HG02943 (cell line): ENCODE results near the gene CFAP46.
"Not testable (repeated sequence)": the region's sequence is repeated elsewhere in the genome, so short reads cannot be mapped to it uniquely, and the experiment has no call there.

Experiments
- ATAC-seq: cut with Tn5 transposase; IDR thresholded peaks from one replicate; pipeline ENCODE4 v1.9.1; 2021; ENCODE audit warnings: mild to moderate bottlenecking, low read depth, moderate library complexity; ENCODE audit not compliant: unreplicated experiment

Gene CFAP46

GRCh38 chr10:132850896-132851295 lies 91.5 kb downstream of the CFAP46 start:
- no peak for ATAC-seq

- no peak for ATAC-seq
Observed at GRCh38 chr10:132850246-132850645, 92.1 kb downstream of the CFAP46 start.

GRCh38 chr10:132849546-132850031 lies 92.8 kb downstream of the CFAP46 start:
- no peak for ATAC-seq

DNA sequence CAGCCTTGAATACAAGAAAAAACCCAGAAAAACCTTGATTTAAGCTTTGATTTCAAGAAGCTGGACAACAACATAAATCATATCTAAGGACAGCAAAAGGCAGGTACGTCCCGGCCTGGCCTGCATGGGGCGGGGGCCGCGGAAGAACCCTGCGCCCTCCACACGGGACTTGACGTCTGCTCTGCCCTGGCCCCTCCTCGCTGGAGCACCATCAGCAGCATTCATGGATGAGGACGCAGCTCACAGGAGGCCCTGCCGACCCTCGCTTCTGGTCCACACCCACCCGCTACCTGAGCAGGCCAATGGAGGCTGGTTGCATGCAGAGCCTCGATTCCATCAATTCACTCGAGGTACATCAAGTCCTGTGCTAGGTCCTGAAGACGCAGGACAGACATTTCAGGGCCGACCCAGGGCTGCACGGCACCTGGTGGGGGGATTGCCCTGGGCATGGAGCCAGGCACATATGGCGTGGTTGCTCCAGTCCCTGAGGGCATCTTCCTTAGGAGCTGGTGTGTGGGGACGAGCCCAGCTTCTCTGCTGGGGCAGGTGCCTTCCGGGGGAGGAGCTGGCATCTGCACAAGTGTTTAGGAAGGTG lies 93.3 kb downstream of the CFAP46 start:
- no peak for ATAC-seq

DNA sequence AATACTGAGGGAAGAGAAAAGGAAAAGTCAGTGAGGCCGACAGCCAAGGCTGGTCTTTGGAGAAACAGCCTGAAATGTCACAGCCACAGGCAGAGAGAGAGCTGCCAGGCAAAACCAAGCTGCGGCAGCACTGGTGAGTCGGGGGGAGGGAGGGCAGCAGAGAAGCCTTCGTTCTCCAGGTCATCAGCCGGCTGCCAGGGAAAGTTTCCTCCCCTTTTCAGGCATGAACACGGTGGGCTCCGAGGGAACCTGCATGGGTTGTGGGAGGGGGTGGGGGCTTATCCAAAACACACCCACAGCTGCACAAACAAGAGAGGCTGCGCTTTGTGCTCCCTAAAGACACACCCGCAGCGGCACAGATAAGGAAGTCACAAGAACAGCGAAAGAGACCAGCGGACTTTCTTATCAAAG lies 94.1 kb downstream of the CFAP46 start:
- ATAC-seq = no peak

DNA sequence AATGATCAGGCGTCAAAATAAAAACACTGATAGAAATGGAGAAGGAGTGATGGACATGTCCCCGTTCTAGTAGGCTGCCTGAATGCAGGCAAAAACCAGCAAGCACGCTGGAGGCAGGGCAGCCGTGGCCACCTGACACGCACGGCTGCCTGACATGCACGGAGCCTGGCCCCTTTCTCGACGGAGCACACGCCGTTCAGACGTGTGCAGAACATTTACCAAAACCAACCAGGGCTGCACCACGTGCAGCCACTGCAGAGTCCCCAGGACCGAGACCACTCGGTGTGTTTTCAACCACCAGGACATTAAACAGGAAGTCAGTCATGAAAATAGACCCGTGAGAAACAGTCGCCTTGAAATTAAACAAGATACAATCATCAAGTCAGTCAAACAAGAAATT lies 94.5 kb downstream of the CFAP46 start:
- no peak for ATAC-seq

DNA sequence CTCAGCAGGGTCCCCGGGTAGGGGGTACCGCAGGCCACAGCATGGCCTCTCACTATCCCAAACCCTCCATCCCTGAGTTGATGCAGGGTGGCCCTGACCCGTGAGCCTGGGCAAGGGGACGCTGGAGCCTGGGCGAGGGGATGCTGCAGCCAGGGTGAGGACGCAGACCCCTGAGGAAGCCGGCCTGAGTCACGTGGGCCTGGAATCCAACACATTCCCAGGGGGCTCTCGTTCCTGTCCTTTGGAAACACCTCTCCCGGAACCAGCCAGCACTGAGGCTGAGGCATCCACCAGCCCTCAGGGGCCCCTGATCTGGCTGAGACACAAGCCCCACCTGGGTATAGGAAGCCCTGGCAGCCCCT lies 95.0 kb downstream of the CFAP46 start:
- ATAC-seq = no peak

DNA sequence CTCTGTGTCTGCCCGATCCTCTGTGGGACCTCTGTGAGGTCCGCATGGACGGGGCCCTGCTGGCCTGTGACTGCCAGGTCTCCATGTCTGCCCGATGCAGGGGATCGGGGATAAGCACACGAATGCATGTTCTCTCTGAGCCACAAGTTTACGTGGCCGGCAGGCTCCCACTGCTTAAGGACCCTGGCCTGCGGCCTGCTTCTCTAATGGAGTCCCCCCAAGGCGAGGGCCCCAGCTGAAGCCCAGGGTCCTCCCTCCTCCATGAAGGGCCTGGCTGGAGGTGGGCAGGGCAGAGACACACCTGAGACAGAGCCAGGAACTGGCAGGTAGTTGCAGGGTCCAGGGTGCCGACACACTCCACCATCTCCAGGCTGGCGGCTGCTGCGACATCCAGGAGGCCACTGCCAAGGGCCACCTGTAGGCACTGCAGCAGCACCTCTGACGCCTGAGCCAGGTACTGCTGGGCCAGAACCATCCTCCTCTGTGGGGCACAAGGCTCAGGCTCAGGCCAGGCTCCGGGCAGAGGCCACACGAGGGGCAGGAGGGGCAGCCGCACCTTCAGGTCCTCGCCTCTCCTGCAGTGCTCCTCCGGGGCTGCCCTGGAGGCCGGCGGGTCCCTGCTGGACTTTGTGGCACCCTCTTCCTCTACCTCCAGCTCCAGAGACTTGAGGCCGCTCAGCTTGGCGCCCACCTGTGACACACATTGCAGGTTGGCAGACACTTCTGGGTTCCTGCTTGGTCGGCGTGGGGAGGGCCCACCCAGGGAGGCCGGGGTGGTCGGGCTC lies 95.5 kb downstream of the CFAP46 start:
- ATAC-seq = no peak

DNA sequence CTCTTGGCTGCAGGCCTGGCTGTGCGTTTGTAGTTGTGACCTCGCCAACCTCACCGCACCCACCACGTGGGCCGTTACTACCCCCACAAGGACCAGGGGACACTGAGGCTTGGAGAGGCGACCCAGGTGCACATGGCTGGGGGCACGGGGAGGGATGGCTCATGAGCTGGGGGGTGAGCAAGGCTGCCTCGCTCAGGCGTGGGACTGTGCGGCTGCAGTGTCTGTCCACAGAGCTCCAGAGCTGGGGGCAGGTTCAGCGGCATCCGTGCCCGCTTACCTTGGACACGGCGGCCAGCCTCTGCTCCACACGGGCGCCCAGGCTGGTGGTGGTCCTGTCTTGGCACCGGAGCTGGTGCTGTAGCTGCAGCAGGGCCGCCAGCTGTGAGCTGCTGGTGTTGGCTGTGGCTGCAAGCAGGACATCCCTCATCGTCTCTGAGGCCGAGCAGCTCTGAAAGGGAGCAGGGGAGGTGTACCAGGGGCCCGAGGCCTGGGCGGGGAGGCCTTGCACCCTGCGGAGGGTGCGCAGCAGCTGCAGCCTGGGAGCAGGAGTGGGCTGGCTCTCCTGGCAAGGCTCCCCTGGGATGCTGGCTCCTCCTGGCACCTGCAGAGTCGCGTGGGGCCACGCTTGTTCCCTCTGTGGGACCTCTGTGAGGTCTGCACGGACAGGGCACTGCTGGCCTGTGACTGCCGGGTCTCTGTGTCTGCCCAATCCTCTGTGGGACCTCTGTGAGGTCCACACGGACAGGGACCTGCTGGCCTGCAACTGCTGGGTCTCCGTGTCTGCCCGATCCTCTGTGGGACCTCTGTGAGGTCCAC lies 96.4 kb downstream of the CFAP46 start:
- no peak for ATAC-seq

DNA sequence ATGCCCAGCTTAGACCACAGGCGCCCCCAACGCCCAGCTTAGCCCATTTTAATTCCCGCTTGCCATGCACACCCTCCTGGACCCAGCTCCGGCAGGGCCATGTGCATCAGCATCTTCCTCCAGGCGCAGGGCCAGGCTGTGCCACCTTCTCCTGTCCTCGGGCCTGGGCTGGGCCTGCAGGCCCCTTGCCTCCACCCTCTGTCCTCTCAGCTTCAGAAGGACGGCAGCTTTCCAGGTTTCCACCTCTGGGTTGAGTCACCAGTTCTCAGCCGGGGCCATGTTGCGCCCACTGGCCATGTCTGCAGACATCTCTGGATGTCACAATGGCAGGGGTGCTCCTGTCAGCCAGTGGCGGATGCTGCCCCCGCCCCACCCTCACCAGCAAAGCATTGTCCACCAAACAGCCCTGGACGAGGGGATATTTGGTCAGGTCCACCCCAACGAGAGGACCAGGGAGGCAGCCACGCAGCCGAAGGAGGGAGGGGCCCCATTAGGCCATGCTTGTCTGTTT lies 97.3 kb downstream of the CFAP46 start:
- no peak for ATAC-seq

- ATAC-seq = no peak
Observed at GRCh38 chr10:132844069-132844809, 98.1 kb downstream of the CFAP46 start.

DNA sequence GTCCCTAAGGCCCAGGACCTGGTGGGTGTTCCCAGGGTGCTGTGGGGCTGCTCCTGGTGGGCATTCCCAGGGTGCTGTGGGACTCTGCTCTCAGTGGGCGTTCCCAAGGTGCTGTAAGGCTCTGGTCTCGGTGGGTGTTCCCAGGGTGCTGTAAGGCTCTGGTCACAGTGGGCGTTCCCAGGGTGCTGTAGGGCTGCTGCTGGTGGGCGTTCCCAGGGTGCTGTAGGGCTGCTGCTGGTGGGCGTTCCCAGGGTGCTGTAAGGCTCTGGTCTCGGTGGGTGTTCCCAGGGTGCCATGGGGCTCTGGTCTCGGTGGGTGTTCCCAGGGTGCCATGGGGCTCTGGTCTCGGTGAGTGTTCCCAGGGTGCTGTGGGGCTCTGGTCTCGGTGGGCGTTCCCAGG lies 99.1 kb downstream of the CFAP46 start:
- ATAC-seq = not testable (repeated sequence)

DNA sequence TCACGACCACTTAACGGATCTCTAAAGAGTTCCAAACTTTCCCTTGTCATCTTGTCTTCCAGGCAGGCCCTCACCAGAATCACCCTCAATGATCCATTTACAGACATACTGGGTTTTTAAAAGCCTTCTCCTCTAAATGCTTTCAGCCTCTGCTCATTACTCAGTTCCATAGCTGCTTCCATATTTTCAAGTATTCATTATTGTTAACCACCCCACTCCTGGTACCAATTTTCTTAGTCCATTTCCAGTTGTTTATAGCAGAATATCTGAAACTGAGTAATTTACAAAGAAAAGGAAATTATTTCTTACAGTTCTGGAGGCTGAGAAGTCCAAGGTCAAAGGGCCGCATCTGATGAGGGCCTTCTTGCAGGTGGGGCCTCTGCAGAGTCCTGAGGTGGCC lies 100.0 kb downstream of the CFAP46 start:
- no peak for ATAC-seq

DNA sequence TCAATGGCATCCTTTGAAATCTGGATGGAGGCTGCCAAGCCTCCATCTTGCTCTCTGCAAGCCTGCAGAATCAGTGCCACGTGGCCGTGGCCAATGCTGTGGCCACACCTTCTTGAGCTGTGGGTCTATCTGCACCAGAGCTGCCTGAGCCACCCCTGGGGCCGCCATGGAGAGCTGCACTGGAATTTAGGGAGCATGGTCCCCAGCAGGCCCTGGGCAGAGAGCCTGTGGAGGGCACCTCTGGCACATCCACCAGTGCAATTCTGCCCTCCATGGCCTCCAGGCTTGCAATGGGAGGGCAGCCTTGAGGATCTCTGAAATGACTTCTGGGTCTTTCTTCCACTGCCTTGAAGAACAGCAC lies 100.8 kb downstream of the CFAP46 start:
- no peak for ATAC-seq

DNA sequence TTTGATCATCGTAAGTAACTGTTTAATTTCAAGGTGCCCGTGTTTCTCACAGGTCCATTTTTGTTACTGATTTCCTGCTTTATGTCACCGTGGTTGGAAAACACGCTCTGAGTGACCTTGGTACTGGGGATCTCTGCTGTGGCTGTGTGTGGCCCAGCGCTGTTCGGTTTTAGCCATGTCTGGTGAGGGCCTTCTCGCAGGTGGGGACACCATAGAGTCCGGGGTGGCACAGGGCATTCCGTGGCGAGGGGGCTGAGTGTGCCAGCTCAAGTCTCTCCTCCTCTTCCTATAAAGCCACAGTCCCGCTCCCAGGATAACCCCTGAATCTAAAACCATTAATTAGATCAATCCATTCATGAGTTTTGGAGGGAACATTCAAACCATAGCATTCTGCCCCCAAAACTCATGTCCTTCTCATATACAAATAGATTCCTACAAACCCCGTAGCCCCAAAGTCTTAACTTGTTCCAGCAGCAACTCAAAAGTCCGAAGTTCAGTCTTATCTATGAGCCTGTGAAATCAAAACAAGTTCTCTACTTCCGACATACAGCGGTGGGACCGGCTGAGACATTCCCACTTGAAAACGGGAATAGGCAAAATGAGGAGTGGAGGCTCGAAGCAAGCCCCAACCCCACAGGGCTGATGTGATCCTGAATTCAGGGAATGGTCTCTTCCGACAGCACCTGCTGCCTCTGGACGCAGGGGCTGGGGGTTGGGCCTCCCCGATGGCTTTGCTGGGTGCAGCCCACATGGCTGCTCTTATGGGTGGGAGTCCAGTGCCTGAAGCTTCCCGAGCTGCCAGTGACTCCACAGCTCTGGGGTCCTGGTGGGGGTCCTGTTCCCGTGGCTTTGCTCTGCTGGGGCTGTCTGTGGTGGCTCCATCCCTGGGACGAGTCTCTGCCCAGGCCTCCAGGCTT lies 101.4 kb downstream of the CFAP46 start:
- no peak for ATAC-seq

- no peak for ATAC-seq
Observed at GRCh38 chr10:132839061-132839460, 103.3 kb downstream of the CFAP46 start.

DNA sequence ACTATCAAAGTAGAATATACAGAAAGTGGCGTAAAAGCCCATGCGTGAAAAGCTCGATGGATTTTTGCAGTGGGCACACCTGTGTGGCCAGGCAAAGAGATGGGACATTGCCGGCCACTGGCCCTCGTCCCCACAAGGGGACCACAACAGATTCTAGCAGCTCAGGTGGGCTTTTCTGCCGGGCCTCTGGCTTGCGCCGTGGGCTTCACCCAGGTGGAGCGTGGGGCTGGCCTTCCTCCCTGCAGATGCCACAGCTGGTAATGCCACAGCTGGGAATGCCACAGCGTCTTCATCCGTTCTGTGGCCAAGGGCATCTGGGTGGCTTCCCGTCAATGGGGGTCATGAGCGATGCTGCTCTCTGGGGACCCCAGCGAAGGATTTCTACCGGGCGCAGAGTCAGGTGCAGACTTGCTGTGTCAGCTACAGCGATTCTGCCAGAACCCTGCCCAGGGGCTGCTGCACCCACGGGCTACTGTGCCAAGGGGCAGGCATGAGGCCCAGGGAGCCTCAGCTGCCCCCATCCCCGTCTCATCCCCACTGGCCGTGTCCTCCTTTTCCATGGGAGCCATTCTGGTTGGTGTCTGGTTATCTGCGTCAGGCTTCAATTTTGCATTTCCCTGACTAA lies 103.9 kb downstream of the CFAP46 start:
- ATAC-seq = no peak

- no peak for ATAC-seq
Observed at GRCh38 chr10:132837905-132838304, 104.5 kb downstream of the CFAP46 start.
